HG03442 (cell line): Measurements from ENCODE around the gene GPR108.
A peak's percentile ranks its signal among the peaks of the same experiment; 100 is the strongest.
"Not testable (repeated sequence)": the region's sequence is repeated elsewhere in the genome, so short reads cannot be mapped to it uniquely, and the experiment has no call there.

ENCODE experiments used
- ATAC-seq: cut with Tn5 transposase; IDR thresholded peaks from one replicate; pipeline ENCODE4 v1.9.1; 2021; ENCODE audit warnings: mild to moderate bottlenecking, moderate library complexity; ENCODE audit not compliant: unreplicated experiment

Gene GPR108

DNA sequence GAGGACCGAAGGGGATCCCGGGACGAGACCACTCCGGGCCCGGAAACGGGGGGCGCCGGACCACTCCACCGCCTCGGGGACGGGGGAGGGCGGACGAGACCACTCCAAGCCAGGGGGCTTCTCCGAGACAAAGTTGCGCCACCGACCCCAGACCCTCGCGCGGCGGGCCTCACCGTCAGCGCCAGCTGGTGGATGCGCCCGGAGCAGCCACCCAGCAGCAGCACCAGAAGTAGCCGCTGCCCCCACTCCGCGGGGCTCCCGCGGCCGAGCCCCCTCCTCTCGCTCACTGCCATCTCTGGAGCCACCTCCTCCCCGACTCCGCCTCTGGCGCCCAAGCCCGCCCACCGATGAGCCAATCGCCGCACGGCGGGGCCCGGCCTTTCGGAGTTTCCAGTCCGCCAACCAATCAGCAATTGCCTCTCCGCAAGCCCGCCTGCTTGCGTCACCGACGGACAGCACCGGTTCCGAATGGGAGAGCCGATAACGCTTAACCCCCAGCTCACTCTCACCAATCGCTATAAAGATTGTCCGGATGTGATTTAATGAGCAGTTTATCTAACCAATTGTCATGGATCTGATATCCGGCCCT lies at the start of gene GPR108:
GPR108 (minus strand) TSS at position 297 of the 589 bp plus-strand sequence; CDS start at position 293, 4 bp downstream.
- peak; percentile 57 for ATAC-seq

DNA sequence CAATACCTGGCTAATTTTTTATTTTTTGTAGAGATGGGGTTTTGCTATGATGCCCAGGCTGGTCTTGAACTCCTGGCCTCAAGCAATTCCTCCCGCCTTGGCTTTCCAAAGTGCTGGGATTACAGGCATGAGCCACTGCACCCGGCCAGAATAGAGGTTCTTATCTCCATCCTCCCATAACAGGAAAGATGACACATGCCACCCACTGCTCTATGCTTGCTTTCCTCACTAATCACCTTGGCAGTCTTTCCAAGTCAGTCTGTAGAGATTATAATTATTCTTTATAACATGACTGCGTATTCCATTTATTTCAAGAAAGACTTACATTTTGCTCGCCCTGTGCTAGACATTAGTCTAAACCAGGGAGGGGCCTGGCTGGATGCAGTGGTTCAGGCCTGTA lies 41.8 kb upstream of the GPR108 start:
- ATAC-seq: no peak

DNA sequence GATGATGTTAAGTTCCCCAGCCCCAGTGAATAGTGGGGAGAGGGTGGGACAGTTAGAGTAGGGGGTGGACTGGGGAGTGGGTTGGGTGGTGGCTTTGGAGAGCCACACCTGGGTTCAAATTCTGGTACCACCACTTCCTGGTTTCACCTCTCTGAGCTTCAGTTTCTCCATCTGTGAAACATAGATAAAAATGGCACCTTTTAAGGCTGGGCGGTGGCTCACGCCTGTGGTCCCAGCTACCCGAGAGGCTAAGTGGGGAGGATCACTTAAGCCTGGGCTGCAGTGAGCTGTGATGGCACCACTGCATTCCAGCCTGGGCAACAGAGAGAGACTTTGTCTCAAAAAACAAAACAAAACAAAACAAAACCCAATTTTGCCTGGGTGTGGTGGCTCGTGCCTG lies 41.0 kb upstream of the GPR108 start:
- no peak for ATAC-seq

DNA sequence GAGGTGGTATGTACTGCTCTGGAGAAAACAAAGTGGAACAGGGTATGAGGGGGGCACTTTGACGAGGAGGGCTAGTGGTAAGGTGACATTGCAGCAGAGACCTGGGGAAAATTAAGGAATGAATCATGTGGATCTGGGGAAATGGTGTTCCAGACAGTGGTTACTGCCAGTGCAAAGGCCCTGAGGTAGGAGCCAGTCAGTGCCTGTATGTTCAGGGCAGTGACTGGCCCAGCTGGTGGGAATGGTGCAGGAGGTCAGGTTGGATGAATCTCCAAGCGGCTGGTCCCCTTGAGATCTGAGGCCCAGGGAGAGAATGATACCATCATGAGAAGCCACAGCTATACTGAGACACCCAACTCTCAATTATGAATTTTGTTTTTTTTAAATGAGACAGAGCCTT lies 40.1 kb upstream of the GPR108 start:
- ATAC-seq: no peak

DNA sequence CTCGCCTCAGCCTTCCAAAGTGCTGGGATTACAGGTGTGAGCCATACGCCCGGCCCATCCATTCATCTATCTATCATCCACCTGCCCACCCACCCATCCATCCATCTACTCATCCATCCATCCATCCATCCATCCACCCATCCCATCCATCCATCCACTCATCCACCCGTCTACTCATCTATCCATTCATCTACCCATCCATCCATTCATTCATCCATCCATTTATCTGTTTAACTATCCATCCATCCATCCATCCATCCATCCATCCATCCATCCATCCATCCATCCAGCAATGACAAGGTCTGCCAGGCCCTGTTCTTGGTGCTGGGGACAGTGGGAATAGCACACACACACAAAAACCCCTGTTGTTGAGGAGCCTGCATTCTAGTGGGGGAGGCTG lies 39.6 kb upstream of the GPR108 start:
- ATAC-seq: no peak

DNA sequence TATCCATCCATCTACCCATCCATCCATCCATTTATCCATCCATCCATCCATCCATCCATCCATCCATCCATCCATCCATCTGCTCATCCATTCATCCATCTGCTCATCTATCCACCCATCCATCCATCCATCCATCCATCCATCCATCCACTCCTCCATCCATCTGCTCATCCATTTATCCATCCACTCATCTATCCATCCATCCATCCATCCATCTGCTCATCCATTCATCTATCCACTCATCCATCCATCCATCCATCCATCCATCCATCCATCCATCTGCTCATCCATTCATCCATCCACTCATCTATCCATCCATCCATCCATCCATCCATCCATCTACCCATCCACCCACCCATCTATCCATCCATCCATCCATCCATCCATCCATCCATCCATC lies 38.7 kb upstream of the GPR108 start:
- not testable (repeated sequence) for ATAC-seq

DNA sequence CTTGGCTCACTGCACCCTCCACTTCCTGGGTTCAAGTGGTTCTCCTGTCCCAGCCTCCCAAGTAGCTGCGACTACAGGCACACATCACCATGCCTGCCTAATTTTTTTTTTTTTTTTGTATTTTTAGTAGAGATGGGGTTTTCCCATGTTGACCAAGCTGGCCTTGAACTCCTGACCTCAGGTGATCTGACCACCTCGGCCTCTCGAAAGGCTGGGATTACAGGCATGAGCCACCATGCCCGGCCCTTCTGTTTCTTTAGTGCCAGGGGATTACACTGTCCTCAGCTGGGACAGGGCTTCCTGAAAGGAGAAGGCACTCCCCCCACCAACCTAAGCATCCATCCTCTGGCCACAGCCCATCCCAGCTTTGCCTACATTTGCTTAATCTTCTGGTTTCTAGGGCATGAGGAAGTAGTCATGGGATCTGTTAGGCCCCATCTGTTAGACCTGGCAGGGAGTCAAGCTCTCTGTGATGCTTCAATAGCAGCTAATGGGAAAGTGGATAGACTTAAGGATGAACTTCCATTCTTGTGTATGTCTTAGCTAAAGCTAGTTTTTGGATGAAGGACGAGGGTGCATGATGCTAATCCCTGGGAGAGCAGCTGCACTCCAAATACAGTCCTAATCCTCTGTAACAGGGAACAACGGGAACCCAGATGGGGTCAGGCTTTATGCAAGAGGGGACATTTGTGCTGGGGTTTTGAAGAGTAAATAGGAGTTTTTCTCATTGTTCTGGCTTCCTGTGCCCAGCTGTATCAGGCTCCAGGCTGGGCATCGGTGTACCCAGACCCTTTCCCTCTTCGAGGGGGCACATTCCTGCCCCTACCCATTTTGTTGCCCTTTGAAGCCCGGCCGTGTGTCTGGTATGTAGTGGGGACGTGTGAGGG lies 37.7 kb upstream of the GPR108 start:
- no peak for ATAC-seq

DNA sequence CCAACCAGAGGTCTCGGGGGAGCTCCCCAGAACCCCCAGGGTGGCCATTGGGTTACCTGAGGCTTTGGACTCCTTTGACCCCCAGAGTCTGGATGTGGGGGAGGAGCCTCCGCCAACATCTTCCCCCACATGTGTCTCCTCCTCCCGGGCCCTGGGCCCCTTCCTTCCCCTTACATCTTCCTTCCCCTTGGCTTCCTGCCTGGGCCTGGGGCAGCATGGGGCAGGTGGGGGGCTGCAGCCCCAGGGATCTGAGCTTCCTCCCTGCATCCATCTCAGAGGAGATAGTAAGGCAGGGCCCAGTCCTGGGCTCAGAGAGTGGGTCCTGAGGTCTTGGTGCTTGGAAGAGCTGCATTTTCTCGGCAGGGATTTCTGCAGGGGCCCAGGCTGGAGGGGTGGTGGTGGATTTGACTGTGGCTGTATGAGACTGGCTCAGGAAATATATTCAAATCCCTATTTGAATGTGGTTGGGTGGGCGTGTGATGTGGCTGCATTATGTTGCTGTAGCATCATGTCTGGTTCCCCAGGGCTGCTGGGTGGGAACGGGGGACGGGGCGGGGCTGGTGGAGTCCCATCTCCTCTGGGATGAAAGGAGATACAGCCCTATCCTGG lies 36.0 kb upstream of the GPR108 start:
- ATAC-seq: peak; percentile 33

DNA sequence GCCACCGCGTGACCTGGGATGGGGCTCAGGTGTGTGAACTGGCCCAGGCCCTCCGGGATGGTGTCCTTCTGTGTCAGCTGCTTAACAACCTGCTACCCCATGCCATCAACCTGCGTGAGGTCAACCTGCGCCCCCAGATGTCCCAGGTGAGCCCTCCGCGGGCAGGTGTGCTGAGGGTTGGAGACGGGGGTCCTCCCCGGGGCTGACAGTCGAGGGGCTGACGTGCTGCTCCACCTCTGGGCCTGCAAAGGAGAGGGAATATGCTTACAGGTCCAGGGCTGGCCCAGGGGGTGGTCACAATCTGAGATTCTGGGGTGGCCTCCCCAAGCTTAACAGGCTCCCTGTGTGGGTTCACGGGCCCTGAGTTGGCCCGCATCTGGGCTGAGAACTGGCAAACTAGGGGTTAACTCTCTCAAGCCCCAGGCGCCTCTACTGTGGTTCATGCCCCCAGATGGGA lies 35.5 kb upstream of the GPR108 start:
- ATAC-seq: no peak

DNA sequence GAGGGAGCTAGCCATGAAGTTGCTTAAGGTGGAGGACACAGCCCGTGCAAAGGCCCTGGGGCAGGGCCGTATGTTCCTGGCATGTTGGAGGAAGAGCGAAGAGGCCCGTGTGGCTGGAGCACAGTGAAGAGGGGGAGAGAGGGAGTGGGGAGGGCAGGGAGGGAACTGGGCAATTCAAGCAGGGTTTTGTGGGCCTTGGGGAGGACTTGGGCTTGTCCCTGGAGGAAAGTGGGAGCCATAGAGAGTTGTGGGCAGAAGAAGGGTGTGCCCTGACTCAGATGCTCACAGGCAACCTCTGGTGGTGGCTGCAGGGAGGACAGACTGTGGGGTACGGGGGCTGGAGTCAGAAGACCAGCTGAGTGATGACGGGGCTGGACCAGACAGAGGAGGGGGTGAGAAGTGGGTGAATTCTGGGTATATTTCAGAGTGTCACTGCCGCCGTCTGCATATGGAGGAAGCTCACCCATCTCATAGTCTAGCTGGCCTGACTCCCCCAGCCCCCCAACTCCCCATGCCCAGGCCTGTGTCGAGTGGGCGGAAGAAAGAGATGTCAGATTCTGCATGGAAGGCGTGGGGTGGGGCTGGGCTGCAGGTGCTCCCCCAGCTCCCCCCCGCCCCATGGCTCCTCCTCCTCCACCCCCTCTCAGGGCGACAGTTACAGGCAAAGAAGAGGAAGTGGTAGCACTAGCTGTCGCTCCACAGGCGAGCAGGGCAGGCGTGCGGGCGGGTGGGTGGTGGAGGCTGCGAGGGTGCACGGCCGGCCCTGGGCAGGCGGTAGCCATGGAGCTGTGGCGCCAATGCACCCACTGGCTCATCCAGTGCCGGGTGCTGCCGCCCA lies 34.9 kb upstream of the GPR108 start, which contains the start of gene VAV1:
VAV1 (plus strand) TSS at position 681 of the 838 bp plus-strand sequence; CDS start at position 781, 100 bp downstream.
- no peak for ATAC-seq

DNA sequence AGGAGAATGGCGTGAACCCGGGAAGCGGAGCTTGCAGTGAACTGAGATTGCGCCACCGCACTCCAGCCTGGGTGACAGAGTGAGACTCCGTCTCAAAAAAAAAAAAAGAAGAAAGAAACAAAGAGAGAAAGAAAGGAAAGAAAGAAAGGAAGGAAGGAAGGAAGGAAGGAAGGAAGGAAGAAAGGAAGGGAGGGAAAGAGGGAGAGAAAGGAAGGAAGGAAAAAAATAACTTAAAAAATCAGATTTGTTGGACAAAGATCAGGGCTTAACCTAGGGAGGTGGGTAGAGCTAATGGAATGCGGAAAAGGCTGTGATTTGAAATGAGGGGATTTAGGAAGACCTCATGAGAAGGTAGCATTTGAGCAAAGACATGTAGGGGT lies 34.3 kb upstream of the GPR108 start:
- ATAC-seq: not testable (repeated sequence)

DNA sequence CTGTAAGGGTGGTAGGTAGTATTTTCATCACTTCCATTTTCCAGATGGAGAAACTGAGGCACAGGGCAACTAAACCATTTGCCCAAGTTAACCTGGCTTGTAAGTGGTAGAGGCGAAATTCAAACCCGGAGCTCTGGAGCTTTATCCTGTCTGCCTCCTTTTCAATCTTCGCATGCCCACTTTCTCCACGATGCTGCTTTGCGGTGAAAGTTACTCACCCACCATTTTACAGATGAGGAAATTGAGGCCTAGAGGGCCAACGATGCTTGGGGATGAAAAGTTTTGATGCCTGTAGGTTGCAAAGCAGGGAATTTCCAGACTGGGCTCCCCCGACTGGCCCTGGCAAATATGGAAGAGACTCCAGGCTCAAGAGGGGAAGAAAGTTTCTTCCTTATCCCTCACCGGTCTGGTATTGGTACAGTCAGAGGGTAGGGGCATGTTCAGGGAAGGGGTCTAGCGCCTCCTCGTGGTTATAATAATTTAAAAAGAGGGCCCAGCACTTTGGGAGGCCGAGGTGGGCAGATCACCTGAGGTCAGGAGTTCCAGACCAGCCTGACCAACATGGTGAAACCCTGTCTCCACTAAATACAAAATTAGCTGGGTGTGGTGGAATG lies 31.7 kb upstream of the GPR108 start:
- ATAC-seq: no peak

DNA sequence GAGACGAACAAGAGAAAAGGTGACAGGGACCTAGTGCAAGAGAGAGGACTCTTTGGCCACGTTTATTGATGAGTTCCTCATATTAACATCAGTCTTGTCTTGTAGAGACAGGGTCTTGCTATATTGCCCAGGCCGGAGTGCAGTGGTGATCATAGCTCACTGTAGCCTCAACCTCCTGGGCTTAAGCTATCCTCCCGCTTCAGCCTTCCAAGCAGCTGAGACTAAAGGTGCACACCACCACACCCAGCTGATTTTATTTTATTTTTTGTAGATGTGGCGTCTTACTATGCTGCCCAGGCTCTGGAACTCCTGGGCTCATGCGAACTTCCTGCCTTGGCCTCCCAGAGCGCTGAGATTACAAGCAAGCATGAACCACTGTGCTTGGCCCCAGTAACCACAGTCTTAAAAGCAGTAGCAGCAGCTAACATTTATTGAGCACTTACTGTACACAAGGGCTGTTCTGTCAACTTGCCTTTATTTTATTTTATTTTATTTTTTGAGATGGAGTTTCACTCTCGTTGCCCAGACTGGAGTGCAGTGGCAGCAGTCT lies 30.9 kb upstream of the GPR108 start:
- no peak for ATAC-seq

DNA sequence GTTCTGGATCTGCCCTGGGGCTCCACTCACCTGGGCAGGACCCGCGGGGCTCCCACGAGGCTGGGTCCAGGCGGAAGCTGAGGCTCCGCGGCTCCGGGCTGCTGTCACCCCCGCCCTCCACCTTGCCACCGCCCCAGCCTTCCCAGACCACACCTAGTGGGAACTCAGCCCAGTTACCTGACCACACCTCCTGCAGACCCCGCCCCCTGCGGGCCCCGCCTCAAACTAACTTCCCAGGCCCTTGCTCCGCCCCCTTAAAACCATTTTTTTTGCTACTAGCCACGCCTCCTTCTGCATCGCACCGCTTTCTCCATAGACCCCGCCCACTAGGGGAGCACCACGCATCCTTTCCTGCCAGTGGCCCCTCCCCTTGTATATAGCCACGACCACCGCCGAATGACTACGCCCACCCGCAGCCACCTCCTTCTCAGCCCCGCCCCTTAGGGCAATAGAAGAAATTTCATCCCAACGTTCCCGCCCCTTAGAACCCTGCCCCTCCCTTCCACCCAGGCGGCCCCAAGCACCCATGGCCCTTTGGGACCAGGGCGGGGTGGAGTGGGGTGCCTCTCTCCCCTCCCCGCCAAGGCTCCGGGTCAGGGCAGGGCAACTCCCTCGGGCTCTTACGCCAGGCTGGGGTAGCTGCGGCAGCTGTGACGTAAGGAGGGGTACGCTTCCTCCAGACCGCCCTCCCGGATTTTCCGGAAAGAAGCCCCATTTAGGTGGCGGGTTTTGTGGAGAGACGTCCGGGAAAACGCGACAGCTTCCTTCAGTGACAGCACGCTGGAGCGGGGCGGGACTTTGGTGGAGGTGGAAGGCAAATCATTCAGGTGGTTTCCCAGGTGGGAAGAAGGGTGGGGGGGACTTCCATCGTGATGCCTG lies 30.2 kb upstream of the GPR108 start, which contains the start of gene SH2D3A:
SH2D3A (minus strand) TSS at position 79 of the 879 bp plus-strand sequence. CDS start 3,687 bp downstream, outside the sequence.
- ATAC-seq: peak; percentile 56

DNA sequence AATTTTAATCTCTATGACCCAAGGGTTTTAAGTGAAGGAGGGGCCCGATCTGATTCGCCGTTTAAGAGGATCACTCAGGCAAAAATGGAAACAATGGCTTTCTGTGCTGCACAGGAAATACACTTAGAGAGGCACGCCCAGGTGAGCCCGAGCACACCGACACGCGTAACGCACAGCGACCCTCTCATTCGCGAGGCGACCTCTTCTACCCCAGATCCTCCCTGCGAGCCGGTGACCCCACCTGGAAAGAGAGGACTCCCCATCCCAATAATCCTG lies 29.6 kb upstream of the GPR108 start:
- ATAC-seq: peak; percentile 6

DNA sequence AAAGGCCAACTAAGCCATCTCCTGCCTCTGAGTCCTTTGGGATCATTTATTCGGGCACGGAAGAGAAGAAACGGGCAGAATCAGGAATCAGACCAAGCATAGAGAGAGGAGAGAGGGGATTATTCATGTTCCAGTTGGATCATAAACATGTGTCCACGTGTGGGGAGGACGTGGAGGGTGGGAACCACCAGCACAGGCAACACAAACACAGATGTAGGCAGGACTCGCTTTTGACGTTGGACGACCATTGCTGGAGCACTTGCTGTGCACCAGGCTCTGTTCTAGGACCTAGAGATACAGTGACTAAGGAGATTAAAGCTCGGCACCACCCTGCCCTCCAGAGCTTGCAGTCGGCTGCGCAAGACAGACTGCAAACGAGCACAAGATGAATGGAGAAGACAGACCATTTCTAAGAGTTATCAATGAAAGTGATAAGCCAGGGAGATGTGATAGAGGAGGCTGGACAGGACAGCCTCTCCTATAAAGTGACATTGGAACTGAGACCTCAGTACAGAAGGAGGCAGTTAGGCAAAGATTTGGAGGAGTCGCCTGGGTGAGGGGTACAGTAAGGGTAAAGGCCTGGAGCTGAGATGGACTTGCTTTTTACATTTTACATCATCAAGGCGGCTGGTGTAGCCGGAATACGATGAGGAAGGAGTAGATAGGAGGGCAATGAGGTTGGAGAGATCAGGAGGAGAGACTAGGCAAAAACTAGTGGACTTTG lies 29.1 kb upstream of the GPR108 start:
- no peak for ATAC-seq

DNA sequence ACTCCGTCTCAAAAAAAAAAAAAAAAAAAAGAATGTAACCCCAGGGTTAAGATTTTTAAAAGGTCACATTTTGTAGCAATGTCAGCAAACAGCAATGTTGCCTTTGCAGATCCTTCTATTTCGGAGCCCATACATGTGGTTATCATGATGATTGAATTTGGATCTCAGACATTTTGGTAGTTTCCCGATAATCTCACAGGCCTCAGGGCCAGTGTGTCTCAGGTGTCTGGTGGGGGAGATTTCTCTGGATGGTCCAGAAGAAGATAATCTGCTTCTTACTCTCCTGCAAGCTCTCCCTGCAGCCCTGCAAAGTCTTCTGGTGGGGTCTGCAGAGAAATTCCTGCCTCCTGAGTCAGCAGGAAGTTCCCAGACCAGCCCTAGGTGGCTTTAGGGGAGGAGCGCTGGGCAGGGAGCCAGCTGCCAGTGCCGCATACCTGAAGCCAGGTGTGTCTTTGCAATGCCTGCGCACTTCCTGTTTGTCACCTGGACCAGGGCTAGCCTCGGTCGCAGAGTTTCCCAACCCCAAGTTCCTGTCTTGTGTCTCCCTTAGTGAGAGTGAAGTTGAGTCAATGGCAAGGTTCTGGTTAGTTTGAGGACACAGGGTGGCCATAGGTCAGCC lies 28.5 kb upstream of the GPR108 start:
- ATAC-seq: no peak

DNA sequence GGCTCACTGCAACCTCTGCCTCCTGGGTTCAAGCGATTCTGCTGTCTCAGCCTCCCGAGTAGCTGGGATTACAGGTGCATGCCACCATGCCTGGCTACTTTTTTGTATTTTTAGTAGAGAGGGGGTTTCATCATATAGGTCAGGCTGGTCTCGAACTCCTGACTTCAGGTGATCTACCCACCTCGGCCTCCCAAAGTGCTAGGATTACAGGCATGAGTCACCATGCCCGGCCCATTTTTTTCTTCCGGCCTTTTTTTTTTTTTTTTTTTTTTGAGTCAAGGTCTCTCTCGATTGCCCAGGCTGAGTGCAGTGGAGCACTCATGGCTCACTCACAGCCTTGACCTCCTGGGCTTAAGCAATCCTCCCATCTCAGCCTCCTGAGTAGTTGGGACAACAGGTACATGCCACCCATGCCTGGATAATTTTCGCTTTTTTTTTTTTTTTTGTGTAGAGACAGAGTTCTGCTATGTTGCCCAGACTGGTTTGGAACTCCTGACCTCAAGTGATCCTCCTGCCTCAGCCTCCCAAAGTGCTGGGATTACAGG lies 24.9 kb upstream of the GPR108 start:
- ATAC-seq: not testable (repeated sequence)
